ENCODE results near the gene TOLLIP.

The TOLLIP gene

GRCh38 chr11:1297576-1298473, 11.6 kb downstream of the TOLLIP start:
- Histone ChIP-seq H3K4me1 (ENCODE audit: control insufficient read depth, low read length) (no peaks in the 10 kb centered on the region), H3K4me3 (ENCODE audit: low read length) (no peak overlapping the region), H3K9me2 (replicated peaks; ENCODE audit: control insufficient read depth, low read length) (no peaks in the 10 kb centered on the region), H3K9me3 (ENCODE audit: control insufficient read depth, insufficient read depth, low read length) (peaks cover 25% of the 10 kb centered on the region), H4K20me1 (ENCODE audit: control insufficient read depth, insufficient read depth, low read depth, low read length) (no peaks in the 10 kb centered on the region), H3K79me2 (ENCODE audit: control insufficient read depth, low read length) (peaks cover 19% of the 10 kb centered on the region; the same call in 1 of the 2 replicates), H3K27me3 (ENCODE audit: control insufficient read depth, low read length) (no peaks in the 10 kb centered on the region), H3F3A (ENCODE audit: control insufficient read depth, insufficient read depth) (no peaks in the 10 kb centered on the region), H3K27ac (ENCODE audit: low read depth, low read length) (no peak overlapping the region), H3K4me2 (ENCODE audit: low read length) (no peak overlapping the region), H3K36me3 (ENCODE audit: control insufficient read depth, low read length) (peaks cover 6% of the 10 kb centered on the region; the same call in 1 of the 2 replicates)
- TF ChIP-seq CTCF (IDR thresholded peaks at IDR 0.05; ENCODE audit: low read depth, low read length, poor library complexity, severe bottlenecking) (no peak), EZH2phosphoT487 (IDR thresholded peaks at IDR 0.05; ENCODE audit: borderline replicate concordance, low read length) (no peak)

- H3K9me3 ChIP-seq (ENCODE audit: control insufficient read depth, insufficient read depth, low read length): peaks cover 25% of the 10 kb centered on the region
- H3K9me2 ChIP-seq (replicated peaks; ENCODE audit: control insufficient read depth, low read length): no peaks in the 10 kb centered on the region
- no peaks in the 10 kb centered on the region for H4K20me1 ChIP-seq (ENCODE audit: control insufficient read depth, insufficient read depth, low read depth, low read length)
- H3K79me2 ChIP-seq (ENCODE audit: control insufficient read depth, low read length): peaks cover 15% of the 10 kb centered on the region; the same call in 1 of the 2 replicates
- H3K27ac ChIP-seq (ENCODE audit: low read depth, low read length): no peak overlapping the region
- H3K36me3 ChIP-seq (ENCODE audit: control insufficient read depth, low read length): peaks cover 6% of the 10 kb centered on the region; the same call in 1 of the 2 replicates
- no peaks in the 10 kb centered on the region for H3K4me1 ChIP-seq (ENCODE audit: control insufficient read depth, low read length)
- no peak overlapping the region for H3K4me2 ChIP-seq (ENCODE audit: low read length)
- no peak overlapping the region for H3K4me3 ChIP-seq (ENCODE audit: low read length)
- H3F3A ChIP-seq (ENCODE audit: control insufficient read depth, insufficient read depth): no peaks in the 10 kb centered on the region
- H3K27me3 ChIP-seq (ENCODE audit: control insufficient read depth, low read length): no peaks in the 10 kb centered on the region
- TF ChIP-seq EZH2phosphoT487 (IDR thresholded peaks at IDR 0.05; ENCODE audit: borderline replicate concordance, low read length) (no peak), CTCF (IDR thresholded peaks at IDR 0.05; ENCODE audit: low read depth, low read length, poor library complexity, severe bottlenecking) (no peak)
Measured at GRCh38 chr11:1297011-1297575, 12.3 kb downstream of the TOLLIP start.

- H3K4me3 ChIP-seq (ENCODE audit: low read length): no peak overlapping the region
- TF ChIP-seq CTCF (IDR thresholded peaks at IDR 0.05; ENCODE audit: low read depth, low read length, poor library complexity, severe bottlenecking) (no peak), EZH2phosphoT487 (IDR thresholded peaks at IDR 0.05; ENCODE audit: borderline replicate concordance, low read length) (no peak)
- peaks cover 25% of the 10 kb centered on the region for H3K9me3 ChIP-seq (ENCODE audit: control insufficient read depth, insufficient read depth, low read length)
- H3K79me2 ChIP-seq (ENCODE audit: control insufficient read depth, low read length): peaks cover 14% of the 10 kb centered on the region; the same call in 1 of the 2 replicates
- H3K4me1 ChIP-seq (ENCODE audit: control insufficient read depth, low read length): no peaks in the 10 kb centered on the region
- peaks cover 6% of the 10 kb centered on the region; the same call in 1 of the 2 replicates for H3K36me3 ChIP-seq (ENCODE audit: control insufficient read depth, low read length)
- no peak overlapping the region for H3K27ac ChIP-seq (ENCODE audit: low read depth, low read length)
- no peak overlapping the region for H3K4me2 ChIP-seq (ENCODE audit: low read length)
- no peaks in the 10 kb centered on the region for H3K9me2 ChIP-seq (replicated peaks; ENCODE audit: control insufficient read depth, low read length)
- no peaks in the 10 kb centered on the region for H3K27me3 ChIP-seq (ENCODE audit: control insufficient read depth, low read length)
- no peaks in the 10 kb centered on the region for H4K20me1 ChIP-seq (ENCODE audit: control insufficient read depth, insufficient read depth, low read depth, low read length)
- H3F3A ChIP-seq (ENCODE audit: control insufficient read depth, insufficient read depth): no peaks in the 10 kb centered on the region
Measured at GRCh38 chr11:1296287-1296686, 13.1 kb downstream of the TOLLIP start.

Measured in DOHH2 (cell line).